AG04449 (cell line): ENCODE measurements around the gene B4GALT4.
A peak's percentile ranks its signal among the peaks of the same experiment; 100 is the strongest.
"Not testable (repeated sequence)": the region's sequence is repeated elsewhere in the genome, so short reads cannot be mapped to it uniquely, and the experiment has no call there.

Experiments
- CTCF ChIA-PET: fragments of 350-600 bp; formaldehyde crosslinking; extraction: SDS; loops from one replicate; lab custom pipeline; 2021; ENCODE audit warnings: antibody characterized with exemption; lab: Yijun Ruan, JAX
- POLR2A ChIA-PET: fragments of 400-600, 350-600 bp; formaldehyde crosslinking; extraction: SDS; loops from one replicate; lab custom pipeline; 2020; ENCODE audit warnings: antibody characterized with exemption, inconsistent platforms; lab: Yijun Ruan, JAX
- DNase-seq: peaks from one replicate; pipeline ENCODE4 v3.0.0-alpha.2; 2010; ENCODE audit warnings: low read depth, low spot score
- H3K4me3 ChIP-seq: 2 replicates; pipeline ENCODE4 v1.5.1; 2011; ENCODE audit warnings: low read depth, mild to moderate bottlenecking, control low read depth, low read length
- CTCF ChIP-seq: IDR thresholded peaks from one replicate; pipeline ENCODE4 v1.5.1; 2011; ENCODE audit warnings: mild to moderate bottlenecking, moderate library complexity, low read length, control low read depth, inconsistent platforms; ENCODE audit not compliant: insufficient read depth; ENCODE audit errors: missing control alignments

B4GALT4 gene

GRCh38 chr3:119175872-119176756 is 64.6 kb downstream of the B4GALT4 start:
- no peak for DNase-seq
- POLR2A ChIA-PET = no interaction called here
- no peak overlapping the region for H3K4me3 ChIP-seq
- no peak for TF ChIP-seq CTCF
- CTCF ChIA-PET = interaction anchor here (1.0 to 1.2 kb wide), 2 partner anchors 30 to 65 kb away, joined by 3 read pairs; partner anchors contain the start of gene B4GALT4

- TF ChIP-seq CTCF = no peak
- ChIA-PET CTCF (no interaction called here), POLR2A (no interaction called here)
- no peak within 1 kb of the TSS for H3K4me3 ChIP-seq
- DNase-seq = no peak
Measured at GRCh38 chr3:119173325-119173724, 67.4 kb downstream of the B4GALT4 start, which contains the start of gene UPK1B. TSS of gene UPK1B (plus strand) at chr3:119173598. CDS start at chr3:119186742, 13,144 bp downstream.

- peak; percentile 28 for DNase-seq
- TF ChIP-seq CTCF = no peak
- POLR2A ChIA-PET = no interaction called here
- CTCF ChIA-PET = interaction anchor here (1.0 kb wide), 1 partner anchor 71 kb away, joined by 3 read pairs; no protein-coding TSS in a partner anchor
- no peak overlapping the region for H3K4me3 ChIP-seq
Measured at GRCh38 chr3:119170821-119171220, 69.9 kb downstream of the B4GALT4 start.

GRCh38 chr3:119164745-119165144 is 75.9 kb downstream of the B4GALT4 start:
- CTCF ChIA-PET, H3K4me3 ChIP-seq, POLR2A ChIA-PET, DNase-seq: not testable (repeated sequence)
